ENCODE measurements around the gene CXorf38. TPM values are rescaled to one million over a fixed set of nuclear protein-coding genes. Genes with fewer than 3 reads are reported as not detected.

CXorf38 gene
- 8.0 to 12.5 TPM (median 11.4 TPM) in 5 replicates for total RNA-seq (2022; extraction: Qiagen RNA extraction)

GRCh38 chrX:40647307-40648197 is at the start of gene CXorf38:
Gene CXorf38, minus strand, starts transcription at chrX:40647561. Its CDS starts 41 bp downstream, at chrX:40647520.

GRCh38 chrX:40623139-40623536 is 24.2 kb downstream of the CXorf38 start, which contains the start of gene MPC1L:
Gene MPC1L, plus strand, starts transcription at chrX:40623428. Its CDS starts 138 bp downstream, at chrX:40623566.

GRCh38 chrX:40580537-40581335 is 66.6 kb downstream of the CXorf38 start, which contains the start of gene ATP6AP2:
Gene ATP6AP2, plus strand, starts transcription at chrX:40580970. Its CDS starts 96 bp downstream, at chrX:40581066.

Other genes starting within 250 kb of the CXorf38 start
- gene ATP6AP2, start 66.6 kb downstream of the CXorf38 start, total RNA-seq (2022; extraction: Qiagen RNA extraction), result 127 to 152 TPM (median 131 TPM) in 5 replicates
- not detected in 5 replicates for gene MPC1L, start 24.1 kb downstream of the CXorf38 start, total RNA-seq (2022; extraction: Qiagen RNA extraction)
- 18.3 to 23.5 TPM (median 21.1 TPM) in 5 replicates for gene MED14, start 88.0 kb upstream of the CXorf38 start, total RNA-seq (2022; extraction: Qiagen RNA extraction)